Natural killer cell treated with Interleukin-12 subunit alpha and Interleukin-12 subunit beta and Interleukin-15 and Interleukin-18, amount 100 ng/mL, for 72 hours (primary cell): ENCODE data around the gene OSBP. TPM values are rescaled to one million over a fixed set of nuclear protein-coding genes. Genes with fewer than 3 reads are reported as not detected.

ENCODE experiments used
- ATAC-seq, 2 donors: fragments of 150-1000 bp; cut with Tn5 transposase in 1 of 2; sonication (Bioruptor Pico), chemical (Tn5 transposase) in 1 of 2; 2 replicates each; pipeline ENCODE4 v1.10.0; 2021
- DNase-seq: peaks from one replicate; pipeline ENCODE4 v3.0.0; 2022; ENCODE audit warnings: low spot score
- H3K27ac Mint-ChIP-seq, 2 donors: 1 replicate in 1 of 2; 2 replicates in 1 of 2; pipeline ENCODE4 v1.8.0; 2022; ENCODE audit warnings: mixed read lengths in 2 of 2, mild to moderate bottlenecking in 1 of 2, moderate library complexity in 1 of 2
- H3K27me3 Mint-ChIP-seq, 2 donors: 1 replicate in 1 of 2; 2 replicates in 1 of 2; pipeline ENCODE4 v1.8.0; 2022; ENCODE audit warnings: mixed read lengths in 2 of 2
- H3K36me3 Mint-ChIP-seq: one replicate; pipeline ENCODE4 v1.8.0; 2022; ENCODE audit warnings: mixed read lengths
- H3K4me1 Mint-ChIP-seq, 2 donors: 1 replicate in 1 of 2; 2 replicates in 1 of 2; pipeline ENCODE4 v1.8.0; 2022; ENCODE audit warnings: low read depth in 2 of 2, mixed read lengths in 2 of 2, mild to moderate bottlenecking in 1 of 2
- H3K4me3 Mint-ChIP-seq: one replicate; pipeline ENCODE4 v1.8.0; 2022; ENCODE audit warnings: mixed read lengths
- H3K9me3 Mint-ChIP-seq: 2 replicates; pipeline ENCODE4 v1.8.0; 2022; ENCODE audit warnings: mixed read lengths
- total RNA-seq, 2 donors: library from RNA; stranded (reverse); gene quantifications; one replicate each; pipeline ENCODE4 v1.2.3, GENCODE V29; 2022

OSBP gene
- total RNA-seq, 2 donors from 2014 or later = 40.5 to 45.2 TPM

GRCh38 chr11:59616396-59616982 lies 915 bp upstream of the OSBP start:
- no peak for ATAC-seq
- Mint-ChIP-seq H3K9me3 (no peaks in the 10 kb centered on the region), H3K27me3 (no peaks in the 10 kb centered on the region), H3K4me3 (peak overlapping the region; percentile 99), H3K36me3 (peaks cover 7% of the 10 kb centered on the region), H3K27ac (peak overlapping the region; percentile 70 to 87), H3K4me1 (peaks cover 35 to 36% of the 10 kb centered on the region in 2 donors)
- DNase-seq = no peak

- DNase-seq = peak; percentile 62
- Mint-ChIP-seq H3K4me3 (peak overlapping the region; percentile 99), H3K36me3 (peaks cover 7% of the 10 kb centered on the region), H3K9me3 (no peaks in the 10 kb centered on the region), H3K4me1 (peaks cover 38 to 40% of the 10 kb centered on the region in 2 donors), H3K27ac (peak overlapping the region; percentile 86 to 93), H3K27me3 (no peaks in the 10 kb centered on the region)
- no peak for ATAC-seq
These were observed 396 bp downstream of the OSBP start for GRCh38 chr11:59615120-59615636.

- ATAC-seq (no peak), DNase-seq (no peak)
- peak overlapping the region; percentile 99 for H3K4me3 Mint-ChIP-seq
- H3K27me3 Mint-ChIP-seq = no peaks in the 10 kb centered on the region
- peaks cover 38 to 40% of the 10 kb centered on the region in 2 donors for H3K4me1 Mint-ChIP-seq
- peaks cover 7% of the 10 kb centered on the region for H3K36me3 Mint-ChIP-seq
- no peaks in the 10 kb centered on the region for H3K9me3 Mint-ChIP-seq
- H3K27ac Mint-ChIP-seq = peak overlapping the region; percentile 86 to 93
These were observed 1.1 kb downstream of the OSBP start for GRCh38 chr11:59614277-59615119.

- no peaks in the 10 kb centered on the region for H3K27me3 Mint-ChIP-seq
- no peak overlapping the region for H3K4me3 Mint-ChIP-seq
- H3K36me3 Mint-ChIP-seq = peaks cover 28% of the 10 kb centered on the region
- H3K27ac Mint-ChIP-seq = peak overlapping the region in 1 of 2 donors; percentile 58
- no peak for DNase-seq
- peaks cover 44 to 45% of the 10 kb centered on the region in 2 donors for H3K4me1 Mint-ChIP-seq
- no peaks in the 10 kb centered on the region for H3K9me3 Mint-ChIP-seq
- no peak for ATAC-seq
These were observed 3.7 kb downstream of the OSBP start for GRCh38 chr11:59611570-59612565.

GRCh38 chr11:59610289-59610688 lies 5.3 kb downstream of the OSBP start:
- no peak overlapping the region for H3K4me3 Mint-ChIP-seq
- no peak overlapping the region for H3K27ac Mint-ChIP-seq
- DNase-seq = no peak
- H3K36me3 Mint-ChIP-seq = peaks cover 42% of the 10 kb centered on the region
- ATAC-seq = no peak
- H3K9me3 Mint-ChIP-seq = no peaks in the 10 kb centered on the region
- no peaks in the 10 kb centered on the region for H3K27me3 Mint-ChIP-seq
- H3K4me1 Mint-ChIP-seq = peaks cover 45% of the 10 kb centered on the region in 2 donors

GRCh38 chr11:59607703-59608454 lies 7.7 kb downstream of the OSBP start:
- ATAC-seq = no peak
- no peak overlapping the region for H3K4me3 Mint-ChIP-seq
- no peaks in the 10 kb centered on the region for H3K27me3 Mint-ChIP-seq
- no peak for DNase-seq
- peaks cover 46% of the 10 kb centered on the region for H3K36me3 Mint-ChIP-seq
- peaks cover 30 to 32% of the 10 kb centered on the region in 2 donors for H3K4me1 Mint-ChIP-seq
- no peak overlapping the region for H3K27ac Mint-ChIP-seq
- no peaks in the 10 kb centered on the region for H3K9me3 Mint-ChIP-seq

- H3K27me3 Mint-ChIP-seq = no peaks in the 10 kb centered on the region
- H3K4me1 Mint-ChIP-seq = peaks cover 7 to 18% of the 10 kb centered on the region in 2 donors
- ATAC-seq = no peak
- H3K9me3 Mint-ChIP-seq = no peaks in the 10 kb centered on the region
- DNase-seq = no peak
- no peak overlapping the region for H3K27ac Mint-ChIP-seq
- peaks cover 56% of the 10 kb centered on the region for H3K36me3 Mint-ChIP-seq
- no peak overlapping the region for H3K4me3 Mint-ChIP-seq
These were observed 13.1 kb downstream of the OSBP start for GRCh38 chr11:59602432-59602831.

GRCh38 chr11:59601788-59602187 lies 13.8 kb downstream of the OSBP start:
- Mint-ChIP-seq H3K4me3 (no peak overlapping the region), H3K36me3 (peaks cover 52% of the 10 kb centered on the region)
- no peak for ATAC-seq

GRCh38 chr11:59600636-59601035 lies 14.9 kb downstream of the OSBP start:
- Mint-ChIP-seq H3K27ac (no peak overlapping the region), H3K27me3 (no peaks in the 10 kb centered on the region), H3K4me1 (peaks cover 7 to 15% of the 10 kb centered on the region in 2 donors), H3K9me3 (no peaks in the 10 kb centered on the region), H3K4me3 (no peak overlapping the region), H3K36me3 (peaks cover 47% of the 10 kb centered on the region)
- ATAC-seq = no peak
- DNase-seq = no peak

More at GRCh38 chr11:59601788-59602187, 13.8 kb downstream of the OSBP start:
- H3K4me1 Mint-ChIP-seq = peaks cover 7 to 18% of the 10 kb centered on the region in 2 donors
- H3K27me3 Mint-ChIP-seq = no peaks in the 10 kb centered on the region
- no peaks in the 10 kb centered on the region for H3K9me3 Mint-ChIP-seq
- H3K27ac Mint-ChIP-seq = no peak overlapping the region
- DNase-seq = no peak

- no peak for DNase-seq
- no peak overlapping the region for H3K27ac Mint-ChIP-seq
- peaks cover 7 to 15% of the 10 kb centered on the region in 2 donors for H3K4me1 Mint-ChIP-seq
- no peaks in the 10 kb centered on the region for H3K9me3 Mint-ChIP-seq
- no peak for ATAC-seq
- H3K36me3 Mint-ChIP-seq = peaks cover 46% of the 10 kb centered on the region
- no peak overlapping the region for H3K4me3 Mint-ChIP-seq
- H3K27me3 Mint-ChIP-seq = no peaks in the 10 kb centered on the region
These were observed 15.3 kb downstream of the OSBP start for GRCh38 chr11:59600234-59600633.

GRCh38 chr11:59598961-59599360 lies 16.6 kb downstream of the OSBP start:
- no peaks in the 10 kb centered on the region for H3K27me3 Mint-ChIP-seq
- no peaks in the 10 kb centered on the region for H3K9me3 Mint-ChIP-seq
- H3K4me1 Mint-ChIP-seq = peaks cover 5 to 14% of the 10 kb centered on the region in 2 donors
- H3K27ac Mint-ChIP-seq = no peak overlapping the region
- DNase-seq (no peak), ATAC-seq (no peak)
- H3K36me3 Mint-ChIP-seq = peaks cover 51% of the 10 kb centered on the region
- H3K4me3 Mint-ChIP-seq = no peak overlapping the region

GRCh38 chr11:59584294-59584693 lies 31.3 kb downstream of the OSBP start:
- H3K9me3 Mint-ChIP-seq = peaks cover 7% of the 10 kb centered on the region
- peak overlapping the region in 1 of 2 donors; percentile 7 for H3K27ac Mint-ChIP-seq
- H3K4me3 Mint-ChIP-seq = no peak overlapping the region
- ATAC-seq (no peak), DNase-seq (no peak)
- H3K36me3 Mint-ChIP-seq = peaks cover 49% of the 10 kb centered on the region
- H3K4me1 Mint-ChIP-seq = peaks cover 6 to 7% of the 10 kb centered on the region in 2 donors
- H3K27me3 Mint-ChIP-seq = no peaks in the 10 kb centered on the region

GRCh38 chr11:59582006-59582405 lies 33.6 kb downstream of the OSBP start:
- H3K4me1 Mint-ChIP-seq = peaks cover 6 to 7% of the 10 kb centered on the region in 2 donors
- H3K9me3 Mint-ChIP-seq = peaks cover 7% of the 10 kb centered on the region
- ATAC-seq (no peak), DNase-seq (no peak)
- no peaks in the 10 kb centered on the region for H3K27me3 Mint-ChIP-seq
- no peak overlapping the region for H3K27ac Mint-ChIP-seq
- H3K36me3 Mint-ChIP-seq = peaks cover 42% of the 10 kb centered on the region
- H3K4me3 Mint-ChIP-seq = no peak overlapping the region
